GM19463 (cell line): ENCODE results near the gene ZBED5.
"Not testable (repeated sequence)": the region's sequence is repeated elsewhere in the genome, so short reads cannot be mapped to it uniquely, and the experiment has no call there.

Experiments
- ATAC-seq: cut with Tn5 transposase; IDR thresholded peaks from one replicate; pipeline ENCODE4 v1.9.1; 2021; ENCODE audit warnings: mild to moderate bottlenecking, moderate library complexity; ENCODE audit not compliant: unreplicated experiment

ZBED5 gene

GRCh38 chr11:10857709-10858438 is at the start of gene ZBED5:
Gene ZBED5 (minus strand): TSS chr11:10858053. CDS start chr11:10854945, 3,108 bp downstream.
- peak; percentile 89 for ATAC-seq

- ATAC-seq = no peak
Observed at GRCh38 chr11:10906521-10906920, 48.7 kb upstream of the ZBED5 start.

DNA sequence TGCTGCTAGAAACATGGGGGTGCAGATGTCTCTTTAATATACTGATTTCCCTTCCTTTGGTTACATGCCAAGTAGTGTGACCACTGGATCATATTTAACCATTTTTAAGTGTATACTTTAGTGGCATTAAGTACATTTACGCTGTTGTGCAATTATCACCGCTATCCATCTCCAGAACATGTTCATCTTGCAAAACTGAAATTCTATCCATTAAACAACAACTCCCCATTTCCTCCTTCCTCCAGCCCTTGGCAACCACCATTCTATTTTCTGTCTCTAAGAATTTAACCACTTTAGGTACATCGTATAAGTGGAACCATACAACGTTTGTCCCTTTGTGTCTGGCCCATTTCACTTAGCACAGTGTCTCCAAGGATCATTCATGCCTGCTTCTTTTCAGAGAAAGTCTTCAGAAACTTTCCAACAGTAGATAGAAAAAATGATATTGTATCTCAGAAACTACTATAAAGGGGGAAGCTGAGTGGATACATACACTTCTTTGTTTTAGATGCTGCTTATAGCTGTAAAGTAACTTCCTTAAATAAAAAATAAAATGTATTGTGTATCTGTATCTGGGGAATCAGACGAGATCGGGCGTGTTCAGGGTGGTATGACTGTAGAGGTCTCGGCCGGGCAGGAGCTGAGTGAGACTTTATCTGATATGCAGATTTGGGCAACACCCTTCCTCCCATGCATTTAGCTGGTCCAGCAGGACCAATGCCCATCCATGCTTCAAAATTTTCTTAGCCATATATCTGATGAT is 44.6 kb upstream of the ZBED5 start:
- ATAC-seq = no peak

GRCh38 chr11:10900681-10901415 is 43.0 kb upstream of the ZBED5 start:
- no peak for ATAC-seq

- peak; percentile 41 for ATAC-seq
Observed at GRCh38 chr11:10899121-10899830, 41.4 kb upstream of the ZBED5 start.

- ATAC-seq = no peak
Observed at GRCh38 chr11:10898763-10899025, 40.8 kb upstream of the ZBED5 start.

DNA sequence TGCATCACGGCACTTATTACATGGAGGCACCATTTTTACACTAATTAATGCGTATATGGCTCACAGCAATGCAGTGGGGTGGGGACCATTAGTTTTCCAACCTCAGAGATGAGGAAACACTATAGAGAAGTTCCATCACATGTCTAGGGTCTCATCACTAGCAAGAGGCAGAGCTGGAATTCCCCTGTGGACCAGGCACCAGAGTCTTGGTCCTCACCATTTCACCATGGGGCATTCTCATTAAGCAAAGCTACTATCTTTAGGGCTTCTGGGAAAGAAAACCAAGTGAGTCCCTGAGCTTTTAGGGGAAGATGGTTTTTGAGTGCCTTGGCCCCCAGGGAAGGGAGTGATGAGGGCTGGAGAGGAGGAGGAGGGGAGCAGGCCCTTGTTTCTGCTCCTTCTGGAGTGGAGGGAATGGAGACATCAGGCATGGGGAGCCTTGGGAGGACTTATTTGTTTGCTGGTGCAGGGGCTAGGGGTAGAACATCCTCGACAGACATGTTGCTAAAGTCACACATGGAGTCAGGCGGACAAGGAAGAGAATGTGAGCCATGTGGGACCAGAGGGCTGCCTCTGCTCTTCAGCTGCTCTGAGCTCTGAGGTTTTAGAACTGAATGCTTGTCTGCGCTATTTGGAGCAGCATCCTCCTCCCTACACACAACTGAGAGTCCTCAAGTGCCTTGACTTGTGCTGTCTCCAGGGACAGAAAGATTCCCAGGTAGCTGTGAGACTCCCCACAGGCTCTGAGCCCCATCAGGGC is 40.3 kb upstream of the ZBED5 start:
- no peak for ATAC-seq

- no peak for ATAC-seq
Observed at GRCh38 chr11:10897150-10897549, 39.3 kb upstream of the ZBED5 start.

- no peak for ATAC-seq
Observed at GRCh38 chr11:10896493-10896892, 38.6 kb upstream of the ZBED5 start.

DNA sequence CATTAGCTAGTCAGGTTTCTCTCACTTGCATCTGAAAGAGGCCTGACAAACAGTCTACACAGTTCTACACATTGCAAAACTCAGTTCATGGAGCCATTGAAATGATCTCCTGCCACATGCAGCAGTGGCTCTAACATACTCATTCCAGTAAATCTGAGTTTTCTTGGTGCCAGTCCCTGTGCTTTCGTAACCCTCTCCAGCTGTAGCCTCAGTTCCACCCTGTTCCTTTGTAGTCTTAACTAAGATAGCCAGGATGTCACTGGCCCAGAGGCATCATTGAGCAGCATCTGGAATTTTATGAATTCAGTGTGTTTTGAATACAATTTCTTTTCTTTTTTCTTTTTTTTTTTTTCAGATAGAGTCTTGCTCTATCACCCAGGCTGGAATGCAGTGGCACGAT is 37.4 kb upstream of the ZBED5 start:
- no peak for ATAC-seq

GRCh38 chr11:10894666-10895065 is 36.8 kb upstream of the ZBED5 start:
- ATAC-seq = no peak

GRCh38 chr11:10893714-10894151 is 35.9 kb upstream of the ZBED5 start:
- ATAC-seq = no peak

DNA sequence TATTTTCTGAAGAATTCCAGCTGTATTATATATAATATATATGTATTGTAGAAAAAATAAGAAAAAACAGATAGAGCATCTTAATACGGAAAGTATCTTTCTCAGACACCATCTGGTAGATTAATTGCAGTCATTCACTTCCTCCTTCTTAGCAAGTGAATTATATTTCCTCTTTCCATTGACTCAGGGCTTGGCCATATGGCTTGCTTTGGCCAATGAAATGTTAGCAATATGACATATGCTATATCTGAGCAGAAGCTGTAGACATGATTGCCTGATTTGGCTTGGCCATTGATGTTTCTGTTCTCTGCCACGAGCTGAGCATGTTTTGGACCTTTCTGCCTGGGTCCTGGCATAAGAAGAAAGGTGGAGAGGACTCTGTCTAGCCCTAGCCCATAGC is 34.4 kb upstream of the ZBED5 start:
- no peak for ATAC-seq

DNA sequence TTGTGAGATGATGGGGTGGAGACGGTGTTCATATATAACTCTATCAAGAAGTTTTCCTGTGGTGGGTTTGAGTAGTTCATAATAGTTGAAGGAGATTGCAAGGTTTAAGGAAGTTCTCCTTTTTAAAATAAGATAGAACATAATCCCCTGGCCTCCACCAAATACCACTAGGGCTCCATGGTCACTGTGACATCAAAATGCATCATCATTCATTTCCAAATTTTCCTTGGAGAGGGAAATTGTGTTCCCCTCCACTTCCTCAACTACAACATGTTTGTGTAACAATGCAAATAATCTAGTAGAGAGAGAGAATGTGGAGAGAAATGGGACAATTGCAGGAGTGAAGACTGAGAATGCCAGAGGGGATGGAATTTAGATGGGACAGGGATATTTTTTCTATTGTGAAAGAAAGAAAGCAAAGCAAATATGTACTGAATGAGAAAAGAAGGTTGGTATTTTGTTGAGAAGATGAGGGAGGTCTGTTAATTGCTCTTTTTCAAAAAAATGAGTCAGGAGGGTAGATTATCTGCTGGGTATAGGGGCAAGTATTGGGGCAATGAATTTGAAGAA is 33.4 kb upstream of the ZBED5 start:
- ATAC-seq = no peak

- ATAC-seq = not testable (repeated sequence)
Observed at GRCh38 chr11:10890083-10890482, 32.2 kb upstream of the ZBED5 start.

DNA sequence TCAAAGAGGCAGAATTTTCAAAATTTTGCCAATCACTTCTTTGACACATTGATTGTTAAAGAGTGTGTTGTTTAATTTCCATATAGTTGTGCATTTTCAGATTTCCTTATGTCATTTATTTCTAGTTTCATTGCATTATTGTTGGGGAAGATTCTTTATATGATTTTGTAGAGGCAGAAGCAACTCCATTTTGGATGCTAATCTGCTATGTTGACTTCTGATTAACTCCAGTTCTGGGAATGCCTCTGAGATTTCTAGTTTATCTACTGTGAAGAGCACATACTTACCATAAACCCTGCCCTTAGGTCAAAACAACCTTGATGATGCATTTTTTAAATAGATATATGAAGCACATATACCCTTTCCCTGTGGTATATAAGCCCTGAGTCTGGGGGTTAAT is 29.5 kb upstream of the ZBED5 start:
- ATAC-seq = no peak

GRCh38 chr11:10886652-10887250 is 28.9 kb upstream of the ZBED5 start:
- no peak for ATAC-seq

- ATAC-seq = no peak
Observed at GRCh38 chr11:10885703-10886363, 28.0 kb upstream of the ZBED5 start.

DNA sequence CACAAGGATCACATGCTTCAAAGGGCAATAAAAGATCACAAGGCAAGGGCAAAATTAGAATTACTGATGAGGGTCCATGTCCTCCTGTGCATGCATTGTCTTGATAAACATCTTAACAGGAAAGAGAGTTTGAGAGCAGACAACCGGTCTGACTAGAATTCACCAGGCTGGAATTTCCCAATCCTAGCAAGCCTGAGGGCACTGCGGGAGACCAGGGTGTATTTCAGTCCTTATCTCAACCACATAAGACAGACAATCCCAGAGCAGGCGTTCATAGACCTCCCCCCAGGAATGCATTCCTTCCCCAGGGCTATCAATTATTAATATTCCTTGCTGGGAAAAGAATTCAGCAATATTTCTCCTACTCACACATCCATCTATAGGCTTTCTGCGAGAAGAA is 26.4 kb upstream of the ZBED5 start:
- not testable (repeated sequence) for ATAC-seq
